Activated naive CD8-positive, alpha-beta T cell treated with anti-CD3 and anti-CD28 coated beads for 36 hours (primary cell): Measurements from ENCODE around the gene INTS1. TPM values are rescaled to one million over a fixed set of nuclear protein-coding genes. Genes with fewer than 3 reads are reported as not detected.
"Not testable (repeated sequence)": the region's sequence is repeated elsewhere in the genome, so short reads cannot be mapped to it uniquely, and the experiment has no call there.

Experiments used
- DNase-seq: peaks from one replicate; pipeline ENCODE4 v3.0.0; 2021
- H3K27ac Mint-ChIP-seq: one replicate; pipeline ENCODE4 v1.8.0; 2022; ENCODE audit warnings: mild to moderate bottlenecking, moderate library complexity, mixed read lengths
- H3K27me3 Mint-ChIP-seq: one replicate; pipeline ENCODE4 v1.8.0; 2022; ENCODE audit warnings: mild to moderate bottlenecking, mixed read lengths
- H3K36me3 Mint-ChIP-seq: one replicate; pipeline ENCODE4 v1.8.0; 2021; ENCODE audit warnings: mild to moderate bottlenecking, mixed read lengths
- H3K4me1 Mint-ChIP-seq: one replicate; pipeline ENCODE4 v1.8.0; 2021; ENCODE audit warnings: mixed read lengths
- H3K4me3 Mint-ChIP-seq: one replicate; pipeline ENCODE4 v1.8.0; 2022; ENCODE audit warnings: mild to moderate bottlenecking, moderate library complexity, mixed read lengths
- H3K9me3 Mint-ChIP-seq: one replicate; pipeline ENCODE4 v1.8.0; 2022; ENCODE audit warnings: mixed read lengths
- total RNA-seq, 2 experiments: library from RNA; stranded (reverse); gene quantifications; one replicate each; pipeline ENCODE4 v1.2.3, GENCODE V29; 2021

The INTS1 gene
- total RNA-seq, 2 experiments from 2014 or later: 88.9 to 94.1 TPM

GRCh38 chr7:1450431-1450830 is 53.8 kb downstream of the INTS1 start:
- DNase-seq: no peak
- Mint-ChIP-seq H3K9me3 (no peaks in the 10 kb centered on the region), H3K4me3 (no peak overlapping the region), H3K27ac (no peak overlapping the region), H3K36me3 (no peaks in the 10 kb centered on the region), H3K4me1 (no peaks in the 10 kb centered on the region), H3K27me3 (no peaks in the 10 kb centered on the region)

DNA sequence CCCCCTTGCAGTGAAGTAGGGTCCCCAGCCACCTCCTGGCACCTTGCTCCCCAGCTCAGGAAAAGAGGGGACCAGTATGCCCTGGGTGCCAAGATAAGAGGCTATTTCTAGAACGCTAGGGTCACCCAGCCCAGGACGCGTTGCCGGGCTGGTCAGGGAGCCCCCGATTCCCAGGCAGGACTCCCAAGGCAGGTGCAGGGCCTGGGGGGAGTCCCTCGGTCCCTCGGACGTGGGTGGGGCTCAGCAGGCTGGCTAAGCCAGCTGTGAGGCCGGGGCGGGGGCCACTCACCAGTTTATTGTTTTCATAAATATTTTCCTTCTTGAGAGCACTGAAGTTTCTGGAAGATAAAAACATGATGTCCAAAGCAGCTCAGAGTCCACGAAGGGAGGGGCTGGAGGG is 54.2 kb downstream of the INTS1 start:
- no peaks in the 10 kb centered on the region for H3K9me3 Mint-ChIP-seq
- no peak for DNase-seq
- H3K36me3 Mint-ChIP-seq: no peaks in the 10 kb centered on the region
- H3K27ac Mint-ChIP-seq: no peak overlapping the region
- H3K4me3 Mint-ChIP-seq: no peak overlapping the region
- H3K27me3 Mint-ChIP-seq: no peaks in the 10 kb centered on the region
- no peaks in the 10 kb centered on the region for H3K4me1 Mint-ChIP-seq

GRCh38 chr7:1449501-1449900 is 54.7 kb downstream of the INTS1 start:
- no peaks in the 10 kb centered on the region for H3K36me3 Mint-ChIP-seq
- no peaks in the 10 kb centered on the region for H3K27me3 Mint-ChIP-seq
- DNase-seq: no peak
- H3K4me1 Mint-ChIP-seq: no peaks in the 10 kb centered on the region
- H3K4me3 Mint-ChIP-seq: no peak overlapping the region
- no peaks in the 10 kb centered on the region for H3K9me3 Mint-ChIP-seq
- H3K27ac Mint-ChIP-seq: no peak overlapping the region

GRCh38 chr7:1448958-1449357 is 55.2 kb downstream of the INTS1 start:
- H3K9me3 Mint-ChIP-seq: no peaks in the 10 kb centered on the region
- no peak for DNase-seq
- no peak overlapping the region for H3K4me3 Mint-ChIP-seq
- H3K36me3 Mint-ChIP-seq: no peaks in the 10 kb centered on the region
- H3K27ac Mint-ChIP-seq: no peak overlapping the region
- H3K27me3 Mint-ChIP-seq: no peaks in the 10 kb centered on the region
- no peaks in the 10 kb centered on the region for H3K4me1 Mint-ChIP-seq

DNA sequence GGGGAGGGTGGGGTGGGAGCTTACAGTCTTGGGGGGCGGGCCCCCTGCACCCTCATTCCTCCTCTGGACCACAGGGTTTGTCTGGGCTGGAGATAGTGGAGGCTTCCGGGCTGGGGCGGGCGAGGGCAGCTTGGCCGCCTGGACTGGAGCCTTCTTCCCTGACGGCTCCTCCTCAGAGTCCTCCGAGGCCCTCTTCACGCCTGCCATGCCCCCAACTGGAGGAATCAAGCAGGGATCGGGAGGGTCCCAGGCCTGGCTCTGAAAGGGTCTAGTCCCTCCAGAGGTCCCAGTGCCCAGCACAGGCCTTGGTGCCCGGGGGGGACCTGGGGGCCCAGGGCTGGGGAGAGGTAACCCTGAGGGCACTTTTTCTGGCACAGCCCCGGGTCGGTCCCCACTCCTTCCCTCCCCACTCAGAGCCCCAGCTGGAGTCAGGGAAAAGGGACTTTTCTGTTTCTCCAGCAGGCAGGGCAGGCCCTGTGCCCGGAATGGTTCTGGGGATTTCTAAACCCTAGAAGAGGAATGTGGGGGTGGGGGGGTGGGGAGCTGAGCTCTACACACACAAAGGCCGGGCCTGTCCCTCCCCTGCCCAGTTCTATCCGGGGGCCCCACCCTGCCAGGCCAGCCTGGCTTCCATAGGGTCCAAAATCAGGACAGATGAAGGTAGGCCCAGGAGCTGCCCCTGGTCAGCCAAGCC is 56.5 kb downstream of the INTS1 start:
- Mint-ChIP-seq H3K4me1 (no peaks in the 10 kb centered on the region), H3K9me3 (no peaks in the 10 kb centered on the region), H3K36me3 (no peaks in the 10 kb centered on the region), H3K27me3 (no peaks in the 10 kb centered on the region), H3K4me3 (no peak overlapping the region), H3K27ac (no peak overlapping the region)
- DNase-seq: no peak

- no peaks in the 10 kb centered on the region for H3K27me3 Mint-ChIP-seq
- H3K4me3 Mint-ChIP-seq: no peak overlapping the region
- H3K9me3 Mint-ChIP-seq: no peaks in the 10 kb centered on the region
- no peaks in the 10 kb centered on the region for H3K36me3 Mint-ChIP-seq
- DNase-seq: no peak
- no peak overlapping the region for H3K27ac Mint-ChIP-seq
- no peaks in the 10 kb centered on the region for H3K4me1 Mint-ChIP-seq
Measured at GRCh38 chr7:1447112-1447511, 57.1 kb downstream of the INTS1 start.

DNA sequence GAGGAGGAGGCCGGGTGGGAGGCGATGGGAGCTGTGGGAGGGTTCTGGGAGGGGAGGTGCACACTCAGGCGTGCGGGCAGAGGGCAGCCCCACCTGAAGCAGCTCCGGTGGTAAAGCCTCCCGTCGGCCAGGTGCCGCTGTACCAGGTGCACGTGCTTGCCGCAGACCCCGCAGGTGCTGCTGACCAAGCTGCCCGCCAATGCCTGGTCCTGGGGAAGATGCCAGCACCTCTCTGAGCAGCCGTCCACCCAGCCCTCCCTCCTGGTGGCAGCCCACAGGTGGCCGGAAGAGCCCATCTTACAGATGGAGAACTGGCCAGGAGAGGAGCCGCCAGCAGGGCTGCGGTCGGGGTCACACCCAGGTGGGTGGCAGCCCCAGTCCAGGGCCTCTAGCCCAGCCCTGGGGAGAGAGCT is 57.6 kb downstream of the INTS1 start:
- no peaks in the 10 kb centered on the region for H3K27me3 Mint-ChIP-seq
- H3K36me3 Mint-ChIP-seq: no peaks in the 10 kb centered on the region
- no peaks in the 10 kb centered on the region for H3K4me1 Mint-ChIP-seq
- no peak overlapping the region for H3K4me3 Mint-ChIP-seq
- no peak for DNase-seq
- no peaks in the 10 kb centered on the region for H3K9me3 Mint-ChIP-seq
- no peak overlapping the region for H3K27ac Mint-ChIP-seq

- not testable (repeated sequence) for H3K27ac Mint-ChIP-seq, H3K4me1 Mint-ChIP-seq, H3K36me3 Mint-ChIP-seq, H3K27me3 Mint-ChIP-seq, H3K4me3 Mint-ChIP-seq, DNase-seq, H3K9me3 Mint-ChIP-seq
Measured at GRCh38 chr7:1446026-1446425, 58.2 kb downstream of the INTS1 start.

- Mint-ChIP-seq H3K27ac (no peak overlapping the region), H3K27me3 (no peaks in the 10 kb centered on the region), H3K4me1 (no peaks in the 10 kb centered on the region), H3K4me3 (no peak overlapping the region), H3K36me3 (no peaks in the 10 kb centered on the region), H3K9me3 (no peaks in the 10 kb centered on the region)
- DNase-seq: no peak
Measured at GRCh38 chr7:1445341-1445740, 58.8 kb downstream of the INTS1 start.

DNA sequence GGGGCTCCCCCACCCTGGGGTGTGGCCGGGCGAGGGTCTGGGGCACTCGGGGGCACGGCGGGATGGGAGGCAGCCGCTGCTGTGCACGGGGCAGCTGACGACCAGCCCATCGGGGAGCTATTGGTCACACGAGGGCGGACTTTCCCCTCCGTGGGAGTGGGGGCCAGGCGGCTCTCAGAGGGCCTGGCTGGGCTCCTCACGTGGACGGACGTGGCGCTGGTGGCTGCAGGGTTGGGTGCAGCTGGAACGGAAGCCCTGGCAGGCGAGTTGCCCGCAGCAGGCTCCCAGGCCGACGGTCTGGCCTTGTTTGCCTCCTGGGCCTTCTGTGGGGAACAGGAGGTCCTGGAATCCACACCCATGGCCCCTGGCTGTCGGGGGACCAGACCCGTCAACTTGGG is 59.3 kb downstream of the INTS1 start:
- DNase-seq: no peak
- Mint-ChIP-seq H3K4me1 (no peaks in the 10 kb centered on the region), H3K27me3 (no peaks in the 10 kb centered on the region), H3K36me3 (no peaks in the 10 kb centered on the region), H3K4me3 (no peak overlapping the region), H3K9me3 (no peaks in the 10 kb centered on the region), H3K27ac (no peak overlapping the region)

DNA sequence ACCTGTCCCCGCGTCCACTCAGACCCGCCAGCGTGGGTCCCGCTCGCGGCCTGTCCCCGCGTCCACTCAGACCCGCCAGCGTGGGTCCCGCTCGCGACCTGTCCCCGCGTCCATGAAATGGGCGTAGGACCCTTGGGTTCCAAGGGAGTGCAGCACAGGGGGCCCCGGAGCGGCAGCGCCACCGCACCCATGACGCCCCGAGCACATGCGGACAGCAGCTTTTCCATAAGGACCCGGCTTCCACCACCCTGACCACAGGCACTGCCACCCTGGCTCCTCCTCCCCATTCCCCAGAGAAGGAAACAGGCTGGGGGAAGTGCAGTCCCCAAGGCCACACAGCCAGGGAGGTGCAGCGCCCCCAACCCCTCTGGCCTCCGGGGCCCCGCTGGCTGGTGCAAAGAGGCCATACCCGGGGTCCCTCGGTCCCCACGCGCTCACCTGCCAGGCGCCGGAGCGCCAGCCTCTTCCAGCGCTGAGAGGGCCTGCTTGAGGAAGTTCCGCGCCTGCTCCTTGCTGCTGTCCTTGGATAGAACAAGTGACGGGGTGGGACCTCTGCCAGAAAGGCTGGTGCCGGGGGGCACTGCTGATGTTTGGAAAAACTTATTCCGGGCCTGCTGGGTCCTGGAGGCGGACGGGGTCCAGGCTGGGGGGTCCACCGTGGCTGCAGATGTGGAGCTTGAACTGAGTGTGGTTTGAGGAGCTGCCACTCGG is 59.8 kb downstream of the INTS1 start:
- H3K4me3 Mint-ChIP-seq: no peak overlapping the region
- H3K36me3 Mint-ChIP-seq: no peaks in the 10 kb centered on the region
- no peaks in the 10 kb centered on the region for H3K9me3 Mint-ChIP-seq
- H3K27me3 Mint-ChIP-seq: no peaks in the 10 kb centered on the region
- no peaks in the 10 kb centered on the region for H3K4me1 Mint-ChIP-seq
- no peak overlapping the region for H3K27ac Mint-ChIP-seq
- DNase-seq: no peak

DNA sequence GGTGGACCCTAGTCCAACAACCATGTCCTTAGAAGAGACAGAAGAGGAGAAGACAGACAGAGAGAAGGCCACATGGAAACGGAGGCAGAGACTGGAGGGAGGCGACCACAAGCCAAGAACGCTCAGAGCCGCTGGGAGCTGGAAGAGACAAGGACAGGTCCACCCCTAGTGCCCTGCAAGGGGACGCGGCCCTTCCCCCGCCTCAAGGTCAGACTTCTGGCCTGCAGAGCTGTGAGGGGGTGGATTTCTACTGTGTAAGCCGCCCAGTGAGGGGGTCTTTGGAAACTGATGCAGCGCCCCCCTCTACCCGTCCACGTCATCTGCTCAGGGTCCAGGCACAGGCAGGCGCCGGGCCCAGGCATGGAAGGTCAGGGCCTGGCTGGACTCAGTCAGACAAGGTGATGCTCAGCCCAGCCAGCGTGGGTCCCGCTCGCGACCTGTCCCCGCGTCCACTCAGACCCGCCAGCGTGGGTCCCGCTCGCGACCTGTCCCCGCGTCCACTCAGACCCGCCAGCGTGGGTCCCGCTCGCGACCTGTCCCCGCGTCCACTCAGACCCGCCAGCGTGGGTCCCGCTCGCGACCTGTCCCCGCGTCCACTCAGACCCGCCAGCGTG is 60.5 kb downstream of the INTS1 start:
- H3K4me3 Mint-ChIP-seq, H3K27me3 Mint-ChIP-seq, DNase-seq, H3K27ac Mint-ChIP-seq, H3K36me3 Mint-ChIP-seq, H3K9me3 Mint-ChIP-seq, H3K4me1 Mint-ChIP-seq: not testable (repeated sequence)

- no peak for DNase-seq
- H3K27ac Mint-ChIP-seq: no peak overlapping the region
- no peaks in the 10 kb centered on the region for H3K27me3 Mint-ChIP-seq
- H3K4me1 Mint-ChIP-seq: no peaks in the 10 kb centered on the region
- no peaks in the 10 kb centered on the region for H3K9me3 Mint-ChIP-seq
- no peak overlapping the region for H3K4me3 Mint-ChIP-seq
- H3K36me3 Mint-ChIP-seq: no peaks in the 10 kb centered on the region
Measured at GRCh38 chr7:1442355-1443124, 61.6 kb downstream of the INTS1 start.

GRCh38 chr7:1441615-1442354 is 62.4 kb downstream of the INTS1 start:
- no peak for DNase-seq
- H3K27ac Mint-ChIP-seq: no peak overlapping the region
- no peaks in the 10 kb centered on the region for H3K27me3 Mint-ChIP-seq
- no peaks in the 10 kb centered on the region for H3K9me3 Mint-ChIP-seq
- no peaks in the 10 kb centered on the region for H3K36me3 Mint-ChIP-seq
- H3K4me1 Mint-ChIP-seq: no peaks in the 10 kb centered on the region
- H3K4me3 Mint-ChIP-seq: no peak overlapping the region

DNA sequence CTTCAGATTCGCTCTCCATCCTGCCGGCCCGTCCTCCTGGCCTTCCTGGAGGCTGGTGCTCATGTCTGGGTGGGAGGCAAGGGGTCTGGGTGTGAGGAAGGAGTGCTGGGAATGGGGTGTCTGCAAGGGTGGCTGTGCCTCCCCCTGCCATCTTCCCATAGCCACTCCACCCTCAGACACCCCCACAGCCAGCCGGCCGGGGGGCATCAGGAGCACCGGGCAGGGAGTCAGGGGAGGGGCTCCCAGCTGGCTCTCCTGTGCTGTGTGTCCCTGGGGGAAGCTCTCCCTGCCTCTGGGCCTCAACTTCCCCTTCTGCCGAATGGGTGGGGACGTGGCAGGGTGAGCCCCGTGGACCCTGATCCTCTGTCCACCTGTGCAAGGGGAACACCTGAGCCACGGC is 63.6 kb downstream of the INTS1 start:
- H3K27ac Mint-ChIP-seq: no peak overlapping the region
- no peaks in the 10 kb centered on the region for H3K9me3 Mint-ChIP-seq
- no peak overlapping the region for H3K4me3 Mint-ChIP-seq
- H3K27me3 Mint-ChIP-seq: no peaks in the 10 kb centered on the region
- no peaks in the 10 kb centered on the region for H3K4me1 Mint-ChIP-seq
- no peaks in the 10 kb centered on the region for H3K36me3 Mint-ChIP-seq
- no peak for DNase-seq
